Activated CD8-positive, alpha-beta memory T cell treated with anti-CD3 and anti-CD28 coated beads, Interleukin-2, amount 50 U/mL, for 48 hours (primary cell): ENCODE data around the gene RNASEH2A.
A peak's percentile ranks its signal among the peaks of the same experiment; 100 is the strongest.
"Not testable (repeated sequence)": the region's sequence is repeated elsewhere in the genome, so short reads cannot be mapped to it uniquely, and the experiment has no call there.

Experiments used
- DNase-seq: peaks from one replicate; pipeline ENCODE4 v3.0.0-alpha.2; 2020

Gene RNASEH2A

DNA sequence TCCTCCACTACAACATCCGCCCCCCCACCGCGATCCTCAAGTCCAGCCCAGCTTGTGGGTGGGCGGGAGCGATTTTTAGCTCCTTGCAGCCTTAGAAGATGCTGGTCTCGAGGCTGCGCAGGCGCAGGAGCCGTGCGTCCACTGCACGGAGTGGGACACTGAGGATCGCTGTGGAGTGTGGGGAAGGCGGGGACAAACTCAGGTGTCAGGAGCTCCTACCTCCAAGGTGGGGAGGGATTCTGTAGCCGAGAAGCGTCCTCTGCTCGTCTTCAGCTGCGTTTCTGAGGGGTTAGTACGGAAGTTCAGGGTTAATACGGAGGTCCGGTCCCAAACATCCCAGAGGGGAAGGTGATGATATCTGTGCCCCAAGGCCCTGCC is 28.2 kb downstream of the RNASEH2A start, which contains the start of gene RTBDN:
RTBDN (minus strand) TSS at position 14 of the 378 bp plus-strand sequence. CDS start 4,600 bp downstream, outside the sequence.
- DNase-seq, result no peak

DNA sequence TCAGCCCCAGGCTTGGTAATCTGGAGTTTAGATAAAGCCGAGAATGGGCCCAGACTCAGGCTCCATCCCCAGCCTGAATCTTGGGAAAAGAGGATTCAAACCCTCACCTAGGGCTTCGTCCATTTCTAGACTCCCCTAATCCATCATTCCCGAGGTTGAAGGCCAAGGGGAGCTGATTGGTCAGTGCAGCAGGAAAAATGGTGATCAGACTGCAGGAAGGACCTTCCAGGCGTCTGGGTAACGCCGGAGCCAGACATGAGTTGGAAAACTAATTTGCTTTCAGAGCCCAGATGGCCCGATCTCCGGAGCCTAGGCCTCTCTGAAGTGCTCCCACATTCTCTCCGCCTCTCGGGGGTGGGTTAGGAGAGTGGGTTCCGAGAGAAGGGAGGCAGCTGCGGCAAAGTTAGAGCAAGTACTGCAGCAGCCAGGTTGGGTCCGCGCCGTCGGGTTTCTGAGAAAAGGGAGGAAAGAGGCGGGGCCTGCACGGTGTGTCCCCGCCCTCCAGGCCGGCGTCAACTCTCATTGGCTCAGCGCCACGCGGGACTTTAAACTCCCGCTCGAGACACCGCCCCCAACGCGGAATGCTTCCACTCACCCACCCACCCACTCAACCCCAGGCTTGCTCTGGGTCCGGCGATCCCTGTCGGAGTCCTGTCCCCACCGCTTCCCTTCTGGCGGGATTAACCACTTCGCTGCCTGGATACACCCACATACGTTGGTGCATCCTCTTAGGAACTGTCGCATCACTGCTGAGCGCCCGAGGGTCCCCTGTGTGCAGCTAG is 28.8 kb downstream of the RNASEH2A start:
- no peak for DNase-seq

DNA sequence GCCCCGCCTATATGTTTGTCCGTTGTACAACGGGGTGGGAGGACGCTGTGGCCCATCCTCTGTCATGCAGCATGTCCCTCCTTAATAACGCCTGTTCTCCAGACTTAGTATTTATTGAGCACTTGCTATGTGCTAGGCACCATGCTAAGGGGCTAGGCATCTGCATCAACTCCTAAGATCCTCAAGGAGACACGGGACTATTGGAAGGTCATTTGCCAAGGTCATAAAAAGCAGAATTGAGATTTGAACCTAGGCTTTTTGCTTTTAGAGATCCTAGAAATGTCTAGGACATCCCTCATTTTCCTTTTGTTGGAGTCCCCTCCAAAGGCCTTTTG is 30.1 kb downstream of the RNASEH2A start:
- no peak for DNase-seq

DNA sequence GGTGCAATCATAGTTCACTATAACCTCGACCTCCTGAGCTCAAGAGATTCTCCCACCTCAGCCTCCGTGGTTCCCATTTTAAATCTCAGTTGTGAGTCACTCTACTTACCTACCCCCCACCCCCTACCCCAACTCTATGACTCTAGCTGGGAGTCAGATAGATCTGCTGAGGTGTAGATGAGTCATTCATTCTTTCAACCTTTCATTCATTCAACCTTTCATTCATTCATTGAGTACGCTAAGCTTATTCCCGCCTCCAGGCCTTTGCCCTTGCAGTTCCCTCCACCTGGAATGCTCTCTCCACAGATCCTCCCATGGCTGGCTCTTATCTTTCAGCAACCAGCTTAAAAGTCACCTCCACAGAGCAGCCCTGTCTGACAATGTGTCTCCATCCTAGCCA is 30.8 kb downstream of the RNASEH2A start:
- no peak for DNase-seq

DNA sequence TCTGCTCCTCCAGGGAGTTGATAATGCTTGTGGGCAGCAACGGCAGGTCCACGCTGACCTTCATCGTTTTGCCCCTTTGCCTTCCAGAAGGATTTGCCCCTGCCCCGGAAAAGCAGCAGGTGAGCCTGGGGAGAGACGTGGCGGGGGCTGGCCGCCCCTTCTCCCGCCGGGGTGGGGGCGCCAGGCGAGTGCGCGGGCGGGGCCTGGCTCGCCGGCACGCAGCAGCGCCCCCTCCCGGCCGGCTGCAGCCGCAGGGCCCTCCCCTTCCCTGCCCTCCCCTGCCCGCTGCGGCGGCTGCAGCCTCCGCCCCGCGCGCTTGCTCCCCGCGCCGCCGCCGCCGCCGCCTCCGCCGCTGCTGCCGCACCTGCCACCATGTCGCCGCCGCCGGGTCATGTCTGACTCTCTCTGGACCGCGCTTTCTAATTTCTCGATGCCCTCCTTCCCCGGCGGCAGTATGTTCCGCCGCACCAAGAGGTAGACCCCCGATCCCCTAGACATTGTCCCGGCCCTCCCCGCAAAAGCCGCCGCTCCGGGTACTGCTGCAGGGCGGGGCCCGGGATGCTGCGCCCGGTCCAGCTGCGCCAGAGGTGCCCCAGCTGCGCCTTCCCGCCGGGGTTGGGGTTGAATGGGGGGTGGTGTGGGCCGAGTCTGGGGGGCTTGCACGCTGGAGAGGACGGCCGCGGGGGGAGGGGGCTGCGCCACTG is 31.9 kb downstream of the RNASEH2A start, which contains the start of gene MAST1:
MAST1 (plus strand) TSS at position 334 of the 704 bp plus-strand sequence; CDS start at position 392, 58 bp downstream.
- DNase-seq, result peak; percentile 83

DNA sequence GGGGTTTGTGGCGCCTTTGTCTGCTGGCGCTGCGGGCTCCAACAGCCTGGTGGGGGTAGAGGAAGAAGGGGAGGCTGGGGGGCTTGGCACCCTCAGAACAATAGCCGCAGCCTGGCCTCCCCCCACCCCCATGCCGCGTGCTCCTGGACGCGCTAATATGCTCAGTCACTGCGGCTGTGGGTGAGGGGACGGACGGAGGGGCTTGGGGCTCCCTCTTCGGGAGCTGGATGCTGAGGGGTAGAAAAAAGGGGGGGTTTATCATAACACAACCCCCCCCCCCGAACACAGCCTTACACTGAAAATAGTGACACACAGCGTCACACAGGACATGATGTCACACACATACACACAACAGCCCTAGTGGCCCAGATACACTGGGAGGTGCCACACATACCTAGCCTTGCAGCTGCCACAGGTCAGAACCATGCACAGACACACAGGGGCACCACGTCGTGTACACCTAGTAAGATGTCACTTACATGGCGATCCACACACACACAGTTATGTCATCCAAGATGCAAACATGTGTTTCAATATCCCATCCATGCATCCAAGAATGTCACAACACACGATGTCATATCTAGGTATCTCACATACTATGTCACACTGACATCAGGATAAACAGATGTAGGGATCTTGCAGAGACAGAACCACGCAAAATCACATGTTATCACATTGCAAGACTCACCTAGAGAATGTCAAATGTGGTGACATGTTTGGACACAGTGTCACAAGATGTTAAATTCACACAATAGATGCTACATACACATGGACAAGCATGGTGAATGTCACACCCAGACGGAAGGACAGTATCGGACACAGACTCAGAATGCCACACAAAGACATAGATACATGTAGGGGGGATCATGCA is 32.7 kb downstream of the RNASEH2A start:
- no peak for DNase-seq

DNA sequence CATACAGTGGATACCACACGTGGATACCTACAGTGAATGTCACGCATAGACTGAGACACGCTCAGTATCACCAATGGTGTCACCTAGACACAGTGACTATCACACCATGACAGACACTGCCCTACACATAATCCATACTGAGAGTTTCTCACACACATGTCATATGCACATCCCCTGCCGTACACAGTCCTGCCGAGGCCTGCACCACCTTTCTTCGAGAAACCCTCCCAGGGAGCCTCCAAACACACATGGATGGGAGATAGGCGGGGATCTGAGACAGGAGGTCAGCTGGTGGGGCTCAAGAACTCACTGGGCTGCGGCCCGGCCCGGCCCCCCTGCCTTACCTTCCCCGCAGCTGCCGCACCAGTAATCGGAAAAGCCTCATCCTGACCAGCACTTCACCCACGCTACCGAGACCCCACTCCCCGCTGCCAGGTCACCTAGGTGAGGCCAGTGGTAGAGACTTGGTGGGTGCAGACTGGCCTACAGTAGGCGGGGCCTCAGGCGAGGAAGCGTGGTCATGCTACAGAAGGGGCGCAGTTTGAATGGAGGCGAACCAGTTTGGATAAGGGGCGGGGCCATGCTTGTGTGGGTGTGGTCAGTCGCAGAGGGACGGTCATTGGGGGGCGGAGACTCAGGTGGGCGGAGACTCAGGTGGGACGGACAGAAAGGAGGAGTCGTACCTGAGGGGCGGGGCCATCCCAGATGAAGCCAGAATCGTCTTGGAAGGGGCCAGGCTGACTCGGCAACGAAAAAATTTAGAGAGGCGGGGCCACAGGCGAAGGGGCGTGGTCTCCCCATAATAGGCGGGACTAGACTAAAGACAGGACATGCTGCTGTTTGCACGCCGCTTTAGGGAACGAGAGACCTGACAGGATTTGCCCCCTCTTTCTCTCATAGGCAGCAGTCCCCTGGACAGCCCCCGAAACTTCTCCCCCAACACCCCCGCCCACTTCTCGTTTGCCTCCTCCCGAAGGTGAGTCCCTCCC is 34.0 kb downstream of the RNASEH2A start:
- peak; percentile 87 for DNase-seq

DNA sequence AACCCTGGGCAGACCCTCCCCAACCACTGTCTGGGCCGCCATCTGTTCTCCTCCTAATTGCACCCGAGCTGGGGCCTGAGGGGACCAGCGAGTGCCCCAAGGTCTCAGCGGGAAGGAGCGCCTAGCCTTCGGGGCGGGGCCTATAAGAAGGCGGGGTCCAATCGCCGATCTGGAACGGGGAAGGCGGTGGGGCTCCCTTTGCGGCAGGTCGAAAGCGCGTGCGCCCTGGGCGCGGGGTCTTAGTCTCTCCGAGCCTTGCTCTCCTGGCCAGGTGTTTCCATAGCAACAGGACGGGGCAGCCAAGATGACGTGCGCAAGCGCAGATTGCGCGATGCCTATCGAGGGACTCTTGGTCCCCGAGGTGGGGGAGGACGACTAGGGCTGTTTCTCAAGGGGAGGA is 34.7 kb downstream of the RNASEH2A start:
- peak; percentile 68 for DNase-seq

DNA sequence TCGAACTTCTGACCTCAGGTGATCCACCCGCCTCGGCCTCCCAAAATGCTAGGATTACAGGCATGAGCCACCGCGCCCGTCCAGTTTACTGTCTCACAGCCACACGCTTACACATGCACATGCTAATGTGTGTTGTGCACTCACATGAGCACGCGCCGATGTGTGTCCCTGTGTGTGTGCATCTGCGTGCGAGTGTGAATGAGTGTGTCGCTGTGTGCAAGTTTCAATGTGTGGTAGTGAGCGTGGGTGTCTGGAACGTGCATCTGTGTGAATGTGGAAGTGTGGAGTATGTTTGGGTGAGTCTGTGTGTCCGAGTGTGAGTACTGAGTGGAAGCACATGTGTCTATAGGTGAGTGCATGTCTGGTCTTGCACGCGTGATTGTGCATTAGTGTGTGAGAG is 36.1 kb downstream of the RNASEH2A start:
- no peak for DNase-seq

DNA sequence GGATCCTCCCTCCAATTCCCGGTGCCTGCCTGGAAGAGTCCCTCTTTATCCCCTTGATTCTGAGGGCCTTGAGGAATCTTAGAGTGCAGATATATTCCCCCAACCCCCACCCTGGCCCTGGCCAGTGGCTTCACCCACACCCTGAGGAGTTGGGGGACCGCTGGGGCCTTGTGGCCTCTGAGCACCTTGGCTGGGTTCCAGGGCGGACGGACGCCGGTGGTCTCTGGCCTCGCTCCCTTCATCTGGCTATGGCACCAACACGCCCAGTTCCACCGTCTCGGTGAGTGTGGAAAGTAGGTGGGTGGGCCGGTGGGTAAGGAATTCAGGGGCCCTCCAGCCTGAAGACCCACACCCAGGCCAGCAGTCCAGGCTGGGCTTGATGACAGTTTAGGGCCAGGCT is 36.9 kb downstream of the RNASEH2A start:
- DNase-seq, result no peak

DNA sequence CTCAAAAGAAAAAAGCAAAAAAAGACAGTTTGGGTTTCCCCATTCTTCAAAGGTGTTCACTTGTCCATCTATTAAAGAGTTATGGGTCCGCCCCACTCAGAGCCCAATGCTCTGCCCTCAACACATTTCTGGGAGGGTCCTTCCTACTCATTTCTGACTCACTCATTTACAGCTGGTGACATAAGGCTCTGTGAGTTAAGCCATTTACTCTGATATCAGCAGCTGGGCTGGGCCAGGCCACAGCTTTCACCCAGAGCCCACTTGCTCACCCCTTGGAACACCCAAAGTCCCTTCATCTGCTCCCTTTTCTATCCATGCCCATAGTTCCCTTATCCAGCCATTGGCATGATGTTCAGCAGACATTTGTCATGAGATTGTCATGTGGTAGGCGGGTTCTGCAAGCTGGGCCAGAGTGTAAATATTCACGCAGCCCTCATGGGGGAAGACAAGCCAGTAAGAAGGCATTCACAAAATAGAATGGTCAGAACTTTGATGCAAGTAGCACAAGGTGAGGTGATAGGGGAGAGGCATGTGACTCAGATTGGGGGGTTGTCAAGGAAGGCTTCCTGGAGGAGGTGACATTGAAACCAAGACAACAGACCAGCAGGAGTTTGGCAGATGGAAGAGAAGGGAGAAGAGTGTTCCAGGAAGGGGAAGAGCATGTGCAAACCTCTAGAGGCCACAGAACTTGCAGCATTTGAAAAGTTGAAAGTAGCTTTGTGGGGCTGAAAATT is 37.8 kb downstream of the RNASEH2A start:
- no peak for DNase-seq

DNA sequence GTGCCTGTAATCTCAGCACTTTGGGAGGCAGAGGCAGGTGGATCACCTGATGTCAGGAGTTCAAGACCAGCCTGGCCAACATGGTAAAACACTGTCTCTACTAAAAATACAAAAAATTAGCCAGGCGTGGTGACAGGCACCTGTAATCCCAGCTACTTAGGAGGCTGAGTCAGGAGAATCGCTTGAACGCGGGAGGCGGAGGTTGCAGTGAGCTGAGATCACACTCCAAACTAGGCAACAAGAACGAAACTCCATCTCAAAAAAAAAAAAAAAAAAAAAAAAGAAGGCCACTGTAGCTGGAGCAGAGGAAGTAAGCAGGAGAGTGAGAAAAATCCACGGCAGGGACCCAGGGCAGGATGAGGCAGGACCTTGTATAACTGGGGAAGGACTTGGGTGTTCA is 40.2 kb downstream of the RNASEH2A start:
- DNase-seq, result not testable (repeated sequence)

DNA sequence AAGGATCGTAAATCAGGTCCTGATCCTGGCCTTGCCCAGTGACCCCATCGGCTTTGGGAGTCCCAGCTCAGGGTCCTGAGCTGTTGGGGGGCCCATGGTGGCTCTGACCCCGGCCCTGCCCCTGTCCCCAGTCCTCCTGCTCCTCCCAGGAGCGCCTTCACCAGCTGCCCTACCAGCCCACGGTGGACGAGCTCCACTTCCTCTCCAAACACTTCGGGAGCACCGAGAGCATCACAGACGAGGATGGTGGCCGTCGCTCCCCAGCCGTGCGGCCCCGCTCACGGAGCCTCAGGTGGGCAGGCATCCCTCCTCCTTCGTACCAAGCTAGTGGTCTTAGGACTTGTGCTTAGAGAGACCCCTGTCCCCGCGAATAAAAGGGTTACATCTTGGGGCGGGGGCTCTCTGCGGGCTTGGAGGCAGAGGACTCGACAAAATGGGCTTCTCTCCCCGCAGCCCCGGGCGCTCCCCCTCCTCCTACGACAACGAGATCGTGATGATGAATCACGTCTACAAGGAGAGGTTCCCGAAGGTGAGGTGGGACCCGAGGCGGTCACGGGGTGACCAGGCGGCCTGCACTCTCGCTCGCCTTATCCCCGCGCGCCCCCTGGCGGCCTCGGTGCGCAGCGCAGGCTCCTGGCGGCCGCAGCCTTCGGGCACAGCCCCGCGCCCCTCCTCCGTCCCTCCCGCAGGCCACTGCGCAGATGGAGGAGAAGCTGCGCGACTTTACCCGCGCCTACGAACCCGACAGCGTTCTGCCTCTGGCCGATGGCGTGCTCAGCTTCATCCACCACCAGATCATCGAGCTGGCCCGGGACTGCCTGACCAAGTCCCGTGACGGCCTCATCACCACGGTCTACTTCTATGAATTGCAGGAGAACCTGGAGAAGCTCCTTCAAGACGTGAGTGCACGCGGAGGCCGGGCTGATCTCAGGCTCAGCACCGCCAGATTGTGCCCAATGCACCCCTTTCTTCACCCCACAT is 41.1 kb downstream of the RNASEH2A start:
- peak; percentile 99 for DNase-seq

DNA sequence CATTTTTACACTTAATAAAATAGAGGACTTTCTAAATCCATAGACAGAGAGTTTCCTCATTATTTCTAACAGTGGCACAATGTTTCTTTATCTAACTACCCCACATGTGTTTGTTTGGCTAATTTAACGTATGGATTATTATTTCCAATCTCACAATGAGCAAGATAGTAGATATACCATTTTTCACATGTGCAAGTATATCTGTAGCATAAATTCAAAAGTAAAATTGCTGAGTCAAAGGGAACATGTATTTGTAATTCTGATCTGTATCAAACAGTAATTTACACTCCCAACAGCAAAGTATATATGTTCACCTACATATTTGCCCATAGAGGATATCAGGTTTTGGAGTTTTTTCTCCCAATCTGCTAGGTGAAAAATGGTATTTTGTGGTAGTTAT is 50.3 kb downstream of the RNASEH2A start:
- DNase-seq, result no peak

DNA sequence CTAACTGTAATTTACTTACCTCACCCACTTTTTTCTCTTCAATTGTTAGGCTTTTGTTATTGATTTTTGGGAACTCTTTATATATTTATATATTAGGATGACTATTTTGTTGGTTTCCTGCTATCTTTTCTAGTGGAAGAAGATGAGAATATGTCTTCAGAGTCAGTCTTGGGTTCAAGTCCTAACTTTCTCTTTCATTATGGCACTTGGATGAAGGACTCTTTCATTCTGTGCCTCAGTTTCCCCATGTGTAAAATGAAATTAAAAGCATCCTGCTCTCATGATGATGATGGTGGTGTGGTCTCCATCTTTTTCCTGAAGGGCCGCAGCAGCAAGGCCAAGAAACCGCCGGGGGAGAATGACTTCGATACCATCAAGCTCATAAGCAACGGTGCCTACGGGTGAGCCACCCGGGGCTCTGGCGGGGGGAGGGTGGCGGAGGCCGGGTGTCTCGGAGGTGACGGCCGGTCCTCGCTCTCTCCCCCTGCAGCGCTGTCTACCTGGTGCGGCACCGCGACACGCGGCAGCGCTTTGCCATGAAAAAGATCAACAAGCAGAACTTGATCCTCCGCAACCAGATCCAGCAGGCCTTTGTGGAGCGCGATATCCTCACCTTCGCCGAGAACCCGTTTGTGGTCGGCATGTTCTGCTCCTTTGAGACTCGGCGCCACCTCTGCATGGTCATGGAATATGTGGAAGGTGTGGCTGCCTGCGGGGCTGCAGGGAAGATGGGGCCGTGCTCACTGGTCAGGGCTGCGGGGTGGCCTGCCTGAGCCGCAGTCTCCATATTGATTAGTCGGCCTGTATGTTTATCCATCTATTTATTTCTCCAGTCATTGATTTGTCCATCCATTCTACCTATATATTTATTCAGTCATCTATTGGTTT is 51.9 kb downstream of the RNASEH2A start:
- no peak for DNase-seq

DNA sequence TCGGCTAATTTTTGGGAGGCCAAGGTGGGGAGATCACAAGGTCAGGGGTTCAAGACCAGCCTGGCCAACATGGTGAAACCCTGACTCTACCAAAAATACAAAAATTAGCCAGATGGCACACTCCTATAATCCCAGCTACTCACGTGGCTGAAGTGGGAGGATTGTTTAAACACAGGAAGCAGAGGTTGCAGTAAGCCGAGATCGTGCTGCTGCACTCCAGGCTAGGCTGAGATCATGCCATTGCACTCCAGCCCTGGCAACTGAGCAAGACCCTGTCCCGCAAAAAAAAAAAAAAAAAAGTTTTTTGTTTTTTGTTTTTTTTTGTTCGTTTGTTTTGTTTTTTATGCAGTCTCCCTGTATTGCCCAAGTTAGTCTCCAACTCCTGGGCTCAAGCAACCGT is 53.2 kb downstream of the RNASEH2A start:
- DNase-seq, result no peak
